Measurements from ENCODE around the gene USPL1.

- no peak for TF ChIP-seq CTCF (IDR thresholded peaks at IDR 0.05; ENCODE audit: insufficient read depth, low read length, poor library complexity, severe bottlenecking)
- no peak for TF ChIP-seq EZH2phosphoT487 (conservative IDR thresholded peaks at IDR 0.05; ENCODE audit: low read length)
Observed at GRCh38 chr13:30675717-30676116, 58.0 kb downstream of the USPL1 start.

All from SU-DHL-6 (cell line).